GM12872 (cell line): ENCODE measurements around the gene PROM2.

ENCODE experiments used
- TF ChIP-seq, protein P1 (sequence below): IDR thresholded peaks from 3 replicates; pipeline ENCODE4 v1.5.1; 2011; ENCODE audit warnings: low read depth, mild to moderate bottlenecking, low read length, moderate library complexity; ENCODE audit not compliant: insufficient read depth

PROM2 gene

DNA sequence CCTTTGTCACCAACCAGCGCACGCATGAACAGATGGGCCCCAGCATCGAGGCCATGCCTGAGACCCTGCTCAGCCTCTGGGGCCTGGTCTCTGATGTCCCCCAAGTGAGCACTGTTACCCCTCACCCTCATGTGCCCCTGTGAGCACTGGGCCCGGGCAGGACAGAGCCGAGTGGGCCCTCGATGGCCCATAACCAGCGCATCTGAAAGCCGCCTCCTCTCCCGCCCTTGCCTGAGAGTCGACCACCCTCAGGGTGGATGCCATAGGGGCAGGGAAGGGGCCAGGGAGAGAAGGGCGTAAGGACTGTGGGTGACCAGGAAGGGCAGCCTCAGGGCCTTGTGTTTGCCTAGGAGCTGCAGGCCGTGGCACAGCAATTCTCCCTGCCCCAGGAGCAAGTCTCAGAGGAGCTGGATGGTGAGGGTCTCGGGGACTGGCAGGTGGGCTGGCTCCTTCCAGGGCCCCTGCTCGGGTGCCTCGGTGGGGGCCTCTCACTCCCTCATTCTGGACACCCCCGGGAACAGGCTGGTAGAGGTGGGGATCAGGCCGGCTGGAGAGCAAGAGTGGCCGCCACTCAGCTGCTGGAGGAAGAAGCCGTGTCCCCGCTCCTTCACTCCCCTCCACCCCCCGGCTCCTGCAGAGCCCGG is 2.1 kb downstream of the PROM2 start:
- TF ChIP-seq, protein P1, sequence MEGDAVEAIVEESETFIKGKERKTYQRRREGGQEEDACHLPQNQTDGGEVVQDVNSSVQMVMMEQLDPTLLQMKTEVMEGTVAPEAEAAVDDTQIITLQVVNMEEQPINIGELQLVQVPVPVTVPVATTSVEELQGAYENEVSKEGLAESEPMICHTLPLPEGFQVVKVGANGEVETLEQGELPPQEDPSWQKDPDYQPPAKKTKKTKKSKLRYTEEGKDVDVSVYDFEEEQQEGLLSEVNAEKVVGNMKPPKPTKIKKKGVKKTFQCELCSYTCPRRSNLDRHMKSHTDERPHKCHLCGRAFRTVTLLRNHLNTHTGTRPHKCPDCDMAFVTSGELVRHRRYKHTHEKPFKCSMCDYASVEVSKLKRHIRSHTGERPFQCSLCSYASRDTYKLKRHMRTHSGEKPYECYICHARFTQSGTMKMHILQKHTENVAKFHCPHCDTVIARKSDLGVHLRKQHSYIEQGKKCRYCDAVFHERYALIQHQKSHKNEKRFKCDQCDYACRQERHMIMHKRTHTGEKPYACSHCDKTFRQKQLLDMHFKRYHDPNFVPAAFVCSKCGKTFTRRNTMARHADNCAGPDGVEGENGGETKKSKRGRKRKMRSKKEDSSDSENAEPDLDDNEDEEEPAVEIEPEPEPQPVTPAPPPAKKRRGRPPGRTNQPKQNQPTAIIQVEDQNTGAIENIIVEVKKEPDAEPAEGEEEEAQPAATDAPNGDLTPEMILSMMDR = no peak

DNA sequence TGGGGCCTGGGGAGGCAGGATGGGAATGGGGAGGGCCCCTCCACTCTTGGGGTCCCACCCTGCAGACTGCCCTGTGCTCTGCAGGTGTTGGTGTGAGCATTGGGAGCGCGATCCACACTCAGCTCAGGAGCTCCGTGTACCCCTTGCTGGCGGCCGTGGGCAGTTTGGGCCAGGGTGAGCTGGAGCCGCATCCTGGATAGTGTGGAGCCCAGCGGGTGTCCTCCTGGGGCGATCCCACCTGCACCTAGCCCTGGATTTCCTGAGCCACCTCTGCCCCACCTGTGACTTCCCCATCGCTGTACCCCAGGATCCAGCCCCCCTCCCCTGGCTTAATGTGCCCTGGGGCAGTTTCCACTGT is 2.6 kb downstream of the PROM2 start:
- TF ChIP-seq, protein P1 = no peak

DNA sequence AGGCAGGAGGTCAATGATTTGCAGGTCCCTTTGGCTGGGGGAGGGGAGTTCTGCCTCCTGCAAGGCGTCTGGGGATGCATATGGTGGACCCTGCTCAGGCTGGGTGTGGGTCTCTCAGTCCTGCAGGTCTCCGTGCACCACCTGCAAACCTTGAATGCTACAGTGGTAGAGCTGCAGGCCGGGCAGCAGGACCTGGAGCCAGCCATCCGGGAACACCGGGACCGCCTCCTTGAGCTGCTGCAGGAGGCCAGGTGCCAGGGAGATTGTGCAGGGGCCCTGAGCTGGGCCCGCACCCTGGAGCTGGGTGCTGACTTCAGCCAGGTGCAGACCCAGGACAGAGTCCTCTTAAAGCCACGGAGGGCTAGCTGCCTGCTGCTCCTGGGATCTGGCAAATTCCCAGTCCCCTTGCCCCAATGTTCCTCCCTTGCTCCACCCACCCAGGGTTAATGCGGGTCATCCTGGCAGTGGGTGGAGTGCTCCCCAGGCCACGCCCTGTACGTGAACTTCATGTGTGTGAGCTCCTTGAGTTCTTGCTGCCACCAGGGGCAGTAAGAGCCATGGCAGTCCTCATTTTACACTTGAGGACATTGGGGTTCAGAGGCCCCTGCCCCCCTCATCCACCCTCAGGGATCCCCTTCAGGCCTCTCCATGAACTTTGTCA is 3.1 kb downstream of the PROM2 start:
- TF ChIP-seq, protein P1 = 0 out of 3 replicates have a peak, but pooled peaks have one; percentile 13

DNA sequence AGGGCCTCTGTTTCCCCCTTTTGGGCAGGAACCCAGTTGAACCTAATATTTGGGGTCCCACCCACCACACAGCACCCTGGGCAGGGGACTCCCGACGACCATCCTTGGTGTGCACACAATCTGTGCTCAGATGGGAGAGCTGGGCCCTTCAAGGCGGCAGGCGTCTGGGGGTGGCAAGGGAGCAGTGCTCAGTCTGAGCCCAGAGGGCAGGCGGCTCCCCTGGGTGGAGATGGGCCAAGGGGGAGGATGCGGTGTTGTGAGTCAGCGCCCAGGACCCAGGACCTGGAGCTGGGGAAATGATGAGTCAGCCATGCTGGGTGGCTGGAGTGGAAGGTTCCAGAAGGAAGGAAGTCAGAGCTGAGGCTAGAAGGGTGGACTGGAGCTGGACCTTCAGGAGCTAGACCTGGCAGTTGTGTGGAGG is 3.8 kb downstream of the PROM2 start:
- TF ChIP-seq, protein P1 = no peak

DNA sequence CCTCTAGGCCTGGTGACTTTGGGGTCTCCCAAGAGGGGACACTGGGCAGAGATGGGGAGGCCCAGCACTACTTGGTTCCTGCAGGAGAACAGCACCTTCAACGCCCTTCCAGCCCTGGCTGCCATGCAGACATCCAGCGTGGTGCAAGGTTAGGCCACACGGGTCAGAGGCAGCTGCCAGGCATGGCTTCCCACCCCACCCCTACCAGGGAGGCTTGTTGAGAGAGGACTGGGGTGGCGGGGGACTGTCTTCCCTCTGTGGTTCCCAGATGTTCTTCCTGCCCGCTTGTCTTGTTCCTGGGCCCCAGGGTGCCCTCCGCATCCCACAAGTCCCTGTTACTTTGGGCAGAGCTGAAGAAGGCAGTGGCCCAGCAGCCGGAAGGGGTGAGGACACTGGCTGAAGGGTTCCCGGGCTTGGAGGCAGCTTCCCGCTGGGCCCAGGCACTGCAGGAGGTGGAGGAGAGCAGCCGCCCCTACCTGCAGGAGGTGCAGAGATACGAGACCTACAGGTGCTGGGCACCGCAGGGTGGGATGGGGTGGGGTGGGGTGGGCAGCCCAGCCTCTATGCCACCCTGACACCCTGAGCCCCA is 4.5 kb downstream of the PROM2 start:
- TF ChIP-seq, protein P1 = no peak

DNA sequence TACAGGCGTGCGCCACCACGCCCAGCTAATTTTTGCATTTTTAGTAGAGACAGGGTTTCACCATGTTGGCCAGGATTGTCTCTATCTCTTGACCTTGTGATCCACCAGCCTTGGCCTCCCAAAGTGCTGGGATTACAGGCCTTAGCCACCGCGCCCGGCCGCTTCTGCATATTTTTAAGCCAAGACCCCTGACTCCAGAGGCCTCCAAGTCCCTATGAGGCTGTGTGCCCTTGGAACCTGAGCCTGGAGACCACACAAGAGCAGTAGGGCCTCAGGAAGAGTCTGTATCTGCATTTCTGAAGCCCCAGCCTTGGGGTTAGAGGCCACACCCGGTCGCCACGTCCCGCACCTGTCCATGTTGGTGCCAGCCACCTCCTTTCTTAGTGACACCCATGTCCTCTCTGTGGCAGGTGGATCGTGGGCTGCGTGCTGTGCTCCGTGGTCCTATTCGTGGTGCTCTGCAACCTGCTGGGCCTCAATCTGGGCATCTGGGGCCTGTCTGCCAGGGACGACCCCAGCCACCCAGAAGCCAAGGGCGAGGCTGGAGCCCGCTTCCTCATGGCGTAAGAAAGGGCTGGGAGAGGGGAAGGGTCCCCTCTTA is 5.3 kb downstream of the PROM2 start:
- TF ChIP-seq, protein P1 = no peak

DNA sequence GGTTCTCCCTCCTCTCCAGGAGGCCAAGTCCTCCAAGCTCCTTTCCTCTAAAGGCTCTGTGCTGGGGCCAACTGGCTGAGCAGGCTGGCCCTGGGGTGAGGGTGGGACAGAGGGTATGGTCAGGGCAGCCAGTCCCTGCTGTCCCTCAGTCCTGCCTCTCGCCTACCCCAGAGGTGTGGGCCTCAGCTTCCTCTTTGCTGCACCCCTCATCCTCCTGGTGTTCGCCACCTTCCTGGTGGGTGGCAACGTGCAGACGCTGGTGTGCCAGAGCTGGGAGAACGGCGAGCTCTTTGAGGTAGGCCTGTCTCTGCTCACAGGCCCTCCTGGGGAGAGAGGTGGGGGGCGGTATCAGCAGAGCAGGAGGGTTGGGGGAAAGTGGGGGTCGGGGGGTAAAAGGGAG is 6.8 kb downstream of the PROM2 start:
- TF ChIP-seq, protein P1 = no peak
